HG02588 (cell line): ENCODE results near the gene CFAP221.

Source experiments
- ATAC-seq: cut with Tn5 transposase; IDR thresholded peaks from one replicate; pipeline ENCODE4 v1.9.1; 2021; ENCODE audit warnings: mild to moderate bottlenecking, moderate library complexity; ENCODE audit not compliant: unreplicated experiment

The CFAP221 gene

GRCh38 chr2:119696005-119696404 lies 151.8 kb downstream of the CFAP221 start:
- no peak for ATAC-seq

GRCh38 chr2:119696494-119697030 lies 152.3 kb downstream of the CFAP221 start:
- ATAC-seq = no peak

- no peak for ATAC-seq
These were observed 153.2 kb downstream of the CFAP221 start for GRCh38 chr2:119697290-119698020.

- ATAC-seq = no peak
These were observed 154.0 kb downstream of the CFAP221 start for GRCh38 chr2:119698246-119698645.

GRCh38 chr2:119699016-119699606 lies 154.9 kb downstream of the CFAP221 start:
- ATAC-seq = no peak

GRCh38 chr2:119700866-119701265 lies 156.6 kb downstream of the CFAP221 start:
- no peak for ATAC-seq

GRCh38 chr2:119701352-119701751 lies 157.1 kb downstream of the CFAP221 start:
- no peak for ATAC-seq

GRCh38 chr2:119702203-119702917 lies 158.1 kb downstream of the CFAP221 start:
- ATAC-seq = no peak

GRCh38 chr2:119702918-119703401 lies 158.7 kb downstream of the CFAP221 start:
- peak; percentile 91 for ATAC-seq

GRCh38 chr2:119703526-119703925 lies 159.3 kb downstream of the CFAP221 start:
- no peak for ATAC-seq

GRCh38 chr2:119704670-119705120 lies 160.4 kb downstream of the CFAP221 start:
- no peak for ATAC-seq

GRCh38 chr2:119706221-119706620 lies 162.0 kb downstream of the CFAP221 start:
- ATAC-seq = no peak
